ENCODE data around the gene UBE2F. TPM values are rescaled to one million over a fixed set of nuclear protein-coding genes. Genes with fewer than 3 reads are reported as not detected.

Gene UBE2F
- total and polyA plus RNA-seq, 2 of the 4 experiments (the other 2 are of a cell fraction): 44.6 to 59.8 TPM

DNA sequence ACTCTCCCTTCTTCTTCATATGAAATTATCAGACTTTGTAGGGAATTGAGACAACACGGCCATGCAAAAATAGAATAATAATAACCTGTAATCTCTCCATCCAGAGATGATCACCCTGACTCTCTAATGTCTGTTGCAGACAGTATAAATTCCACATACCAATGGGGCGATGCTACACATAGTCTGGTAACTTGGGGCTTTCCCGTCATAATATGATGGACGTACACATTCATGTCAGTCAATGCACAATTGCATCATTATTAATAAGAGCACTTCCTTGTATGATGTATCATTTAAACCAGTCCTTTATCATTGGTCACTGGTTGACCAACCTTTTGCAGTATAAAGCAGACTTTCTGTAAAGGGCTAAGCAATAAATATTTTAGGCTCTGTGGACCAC lies 54.5 kb downstream of the UBE2F start:
- no peak overlapping the region for H4K5ac ChIP-seq (ENCODE audit: low read depth, low read length)
- no peak overlapping the region for H3K4me3 ChIP-seq (ENCODE audit: insufficient read depth, low read depth, low read length)
- no peak overlapping the region for H2BK20ac ChIP-seq (ENCODE audit: low read depth, low read length)
- H3K27ac ChIP-seq (ENCODE audit: insufficient read depth, low read length): no peak overlapping the region
- no peak overlapping the region for H2BK5ac ChIP-seq (ENCODE audit: low read depth, low read length, poor library complexity, severe bottlenecking)
- no peak overlapping the region for H2AFZ ChIP-seq (replicated peaks; ENCODE audit: low read length, poor library complexity)
- H3K23ac ChIP-seq (ENCODE audit: low read depth, low read length): no peak overlapping the region
- H3K9ac ChIP-seq (ENCODE audit: low read depth, low read length): no peak overlapping the region
- no peak overlapping the region for H2BK15ac ChIP-seq (ENCODE audit: low read depth, low read length)
- no peaks in the 10 kb centered on the region for H3K27me3 ChIP-seq (ENCODE audit: control insufficient read depth, insufficient read depth, low read length)
- in situ Hi-C loops (cut with MboI; ENCODE audit: low sequenced_read_pairs) (no loop called here), intact Hi-C loops (cut with micrococcal nuclease) (no loop called here), dilution Hi-C loops (cut with HindIII; ENCODE audit: low sequenced_read_pairs, unreplicated experiment) (no loop called here)
- H3K56ac ChIP-seq (ENCODE audit: extremely low read depth, insufficient read depth, low read length): no peak overlapping the region
- peaks cover 8 to 53% of the 10 kb centered on the region in 2 experiments; a peak in 3 of 4 replicates for H3K79me1 ChIP-seq (ENCODE audit: low read depth in 1 of 2, low read length in 2 of 2)
- no CpG with 5 or more reads among the region's 4 CpGs for WGBS, 2 experiments (ENCODE audit: extremely low coverage in 2 of 2, insufficient read length in 1 of 2)
- H3K36me3 ChIP-seq (ENCODE audit: control insufficient read depth, insufficient read depth, low read length): peaks cover 8% of the 10 kb centered on the region
- no peak overlapping the region for H4K8ac ChIP-seq (ENCODE audit: low read depth in 2 of 2, low read length in 2 of 2)
- H3K4me1 ChIP-seq (ENCODE audit: control insufficient read depth, insufficient read depth, low read length): peaks cover 3% of the 10 kb centered on the region
- H2AK9ac ChIP-seq (replicated peaks; ENCODE audit: low read depth, low read length, poor library complexity): no peak overlapping the region
- H3K9me1 ChIP-seq (ENCODE audit: insufficient read depth, low read length): peaks cover 30% of the 10 kb centered on the region
- no peak overlapping the region for H2BK120ac ChIP-seq (ENCODE audit: low read depth, low read length)
- no peak overlapping the region for H3K14ac ChIP-seq (replicated peaks; ENCODE audit: low read depth, low read length)
- BruUV-seq (replicated peaks): no TSS peak
- peak; percentile 54; the same call in 1 of the 2 replicates for TF ChIP-seq CEBPB (IDR thresholded peaks at IDR 0.05; ENCODE audit: low read depth, low read length)
- no peak for TF ChIP-seq NFE2L2 (IDR thresholded peaks at IDR 0.05; ENCODE audit: low read depth, low read length)
- H4K20me1 ChIP-seq (ENCODE audit: insufficient read depth, low read length): no peaks in the 10 kb centered on the region; the same call in 1 of the 2 replicates
- POLR2A ChIA-PET (ENCODE audit: unreplicated experiment): no interaction called here
- no peaks in the 10 kb centered on the region for H3K9me3 ChIP-seq (ENCODE audit: control insufficient read depth, insufficient read depth, low read length)
- ATAC-seq (ENCODE audit: low read depth): no peak
- 0 out of 2 replicates have a peak overlapping the region, but pooled peaks have one; percentile 20 for H2AK5ac ChIP-seq (ENCODE audit: low read depth, low read length)
- H3K4me2 ChIP-seq (ENCODE audit: low read depth, low read length): no peak overlapping the region
- H4K91ac ChIP-seq (ENCODE audit: insufficient read depth, low read depth, low read length): no peak overlapping the region
- CTCF ChIA-PET: no interaction called here
- DNase-seq: peak; percentile 59
- H3K4ac ChIP-seq (ENCODE audit: low read depth, low read length): no peak overlapping the region
- H3K18ac ChIP-seq (ENCODE audit: low read depth, low read length): no peak overlapping the region
